NB4 (cell line): Measurements from ENCODE around the gene RNF141.

ENCODE experiments used
- DNase-seq: peaks from one replicate; pipeline ENCODE4 v3.0.0; 2010; ENCODE audit warnings: low read depth
- H3K4me3 ChIP-seq: one replicate; pipeline ENCODE4 v1.5.1; 2011; ENCODE audit warnings: mild to moderate bottlenecking, low read depth, low read length, moderate library complexity
- CTCF ChIP-seq: IDR thresholded peaks from one replicate; pipeline ENCODE4 v1.5.1; 2012; ENCODE audit warnings: low read depth, low read length
- MAX ChIP-seq: IDR thresholded peaks from 2 replicates; pipeline ENCODE4 v1.6.1; 2011; ENCODE audit warnings: low read depth, low read length
- MYC ChIP-seq: IDR thresholded peaks from 2 replicates; pipeline ENCODE4 v1.6.1; 2011; ENCODE audit warnings: low read depth, low read length
- POLR2A ChIP-seq: IDR thresholded peaks from 2 replicates; pipeline ENCODE4 v1.6.1; 2011; ENCODE audit warnings: mild to moderate bottlenecking; ENCODE audit not compliant: insufficient read length; ENCODE audit errors: extremely low read depth

RNF141 gene

GRCh38 chr11:10550503-10551289 is 9.7 kb upstream of the RNF141 start:
- TF ChIP-seq MAX, result no peak
- no peak for TF ChIP-seq MYC
- TF ChIP-seq CTCF, result no peak
- no peak for TF ChIP-seq POLR2A
- H3K4me3 ChIP-seq, result no peak overlapping the region
- DNase-seq, result no peak

GRCh38 chr11:10544491-10545465 is 3.8 kb upstream of the RNF141 start:
- DNase-seq, result peak; percentile 30
- TF ChIP-seq POLR2A (no peak), CTCF (no peak), MYC (no peak), MAX (no peak)
- no peak overlapping the region for H3K4me3 ChIP-seq

- H3K4me3 ChIP-seq, result no peak overlapping the region
- DNase-seq, result no peak
- TF ChIP-seq MAX, result no peak
- no peak for TF ChIP-seq CTCF
- TF ChIP-seq MYC, result no peak
- TF ChIP-seq POLR2A, result no peak
Observed at GRCh38 chr11:10543782-10544181, 2.8 kb upstream of the RNF141 start.

- TF ChIP-seq CTCF (no peak), MYC (no peak), MAX (no peak), POLR2A (no peak)
- no peak overlapping the region for H3K4me3 ChIP-seq
- DNase-seq, result no peak
Observed at GRCh38 chr11:10542776-10543175, 1.8 kb upstream of the RNF141 start.

- DNase-seq, result no peak
- H3K4me3 ChIP-seq, result peak overlapping the region; percentile 88
Observed at GRCh38 chr11:10541561-10541930, 559 bp upstream of the RNF141 start.

More at GRCh38 chr11:10541561-10541930, 559 bp upstream of the RNF141 start:
- TF ChIP-seq CTCF (no peak), MYC (no peak), POLR2A (no peak), MAX (no peak)
